CD4-positive, alpha-beta T cell treated with Interleukin-4 for 1 hour (primary cell): ENCODE data around the gene UTF1.

Experiments used
- DNase-seq, 2 donors: peaks; one replicate each; pipeline ENCODE4 v3.0.0-alpha.2; 2020 to 2022

Gene UTF1

GRCh38 chr10:133196936-133197758 lies 32.9 kb upstream of the UTF1 start:
- no peak for DNase-seq

- DNase-seq, result no peak
These were observed 32.2 kb upstream of the UTF1 start for GRCh38 chr10:133197786-133198185.

DNA sequence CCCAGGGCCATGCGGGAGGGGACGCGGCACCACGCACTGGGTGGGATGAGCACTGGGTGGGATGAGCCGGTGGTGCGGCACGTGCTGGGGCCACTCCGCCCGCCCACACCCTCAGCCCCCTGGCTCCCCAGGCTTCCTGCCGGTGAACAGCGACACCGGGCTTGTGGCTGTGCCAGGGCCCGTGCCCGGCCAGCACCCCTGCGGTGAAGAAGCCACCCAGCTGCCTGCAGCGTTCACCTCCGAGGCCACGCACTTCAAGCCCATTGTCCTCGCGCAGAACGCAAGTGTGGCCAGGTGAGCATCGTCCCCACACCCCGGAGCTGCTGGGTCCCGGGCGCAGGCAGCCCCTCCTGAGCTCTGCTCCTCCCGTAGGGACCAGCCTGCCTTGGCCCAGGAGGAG lies 31.8 kb upstream of the UTF1 start:
- DNase-seq, result no peak

- DNase-seq, result no peak
These were observed 31.2 kb upstream of the UTF1 start for GRCh38 chr10:133198621-133199487.

GRCh38 chr10:133199488-133199885 lies 30.5 kb upstream of the UTF1 start:
- no peak for DNase-seq

DNA sequence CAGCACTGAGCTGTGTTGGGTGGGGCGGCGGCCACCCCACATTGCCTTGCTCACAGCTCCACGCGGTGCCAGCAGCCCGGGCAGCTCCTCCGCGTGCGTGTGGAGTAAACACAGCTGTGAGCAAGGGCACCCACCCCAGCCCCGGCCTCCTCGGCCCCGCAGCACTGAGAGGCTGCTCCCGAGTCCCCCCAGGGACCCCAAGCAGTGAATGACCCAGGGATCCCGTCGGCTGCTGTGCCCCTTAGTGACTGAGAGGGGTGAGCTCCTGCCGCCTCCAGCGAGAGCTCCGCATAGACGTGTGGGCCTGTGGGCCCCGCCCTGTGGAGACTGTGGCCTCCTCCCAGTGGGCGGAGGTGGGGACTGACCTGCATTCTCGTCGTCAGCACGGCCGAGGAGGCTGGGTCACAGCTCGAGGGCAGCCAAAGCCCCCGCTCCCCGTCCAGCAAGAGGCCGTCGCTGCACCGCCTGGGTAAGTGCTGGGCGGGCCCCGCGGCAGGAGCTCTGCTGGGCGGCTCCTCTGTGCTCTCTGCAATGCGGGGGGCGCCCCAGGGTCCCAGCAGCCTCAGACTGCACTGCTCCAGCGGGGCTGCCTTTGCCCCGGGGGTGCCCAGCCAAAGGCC lies 29.9 kb upstream of the UTF1 start:
- DNase-seq, result no peak

- no peak for DNase-seq
These were observed 29.4 kb upstream of the UTF1 start for GRCh38 chr10:133200621-133201031.

- DNase-seq, result no peak
These were observed 28.7 kb upstream of the UTF1 start for GRCh38 chr10:133201151-133201947.

- DNase-seq, result no peak
These were observed 27.9 kb upstream of the UTF1 start for GRCh38 chr10:133201948-133202725.

- DNase-seq, result no peak
These were observed 27.0 kb upstream of the UTF1 start for GRCh38 chr10:133202778-133203651.

GRCh38 chr10:133203652-133204195 lies 26.3 kb upstream of the UTF1 start:
- DNase-seq, result no peak

DNA sequence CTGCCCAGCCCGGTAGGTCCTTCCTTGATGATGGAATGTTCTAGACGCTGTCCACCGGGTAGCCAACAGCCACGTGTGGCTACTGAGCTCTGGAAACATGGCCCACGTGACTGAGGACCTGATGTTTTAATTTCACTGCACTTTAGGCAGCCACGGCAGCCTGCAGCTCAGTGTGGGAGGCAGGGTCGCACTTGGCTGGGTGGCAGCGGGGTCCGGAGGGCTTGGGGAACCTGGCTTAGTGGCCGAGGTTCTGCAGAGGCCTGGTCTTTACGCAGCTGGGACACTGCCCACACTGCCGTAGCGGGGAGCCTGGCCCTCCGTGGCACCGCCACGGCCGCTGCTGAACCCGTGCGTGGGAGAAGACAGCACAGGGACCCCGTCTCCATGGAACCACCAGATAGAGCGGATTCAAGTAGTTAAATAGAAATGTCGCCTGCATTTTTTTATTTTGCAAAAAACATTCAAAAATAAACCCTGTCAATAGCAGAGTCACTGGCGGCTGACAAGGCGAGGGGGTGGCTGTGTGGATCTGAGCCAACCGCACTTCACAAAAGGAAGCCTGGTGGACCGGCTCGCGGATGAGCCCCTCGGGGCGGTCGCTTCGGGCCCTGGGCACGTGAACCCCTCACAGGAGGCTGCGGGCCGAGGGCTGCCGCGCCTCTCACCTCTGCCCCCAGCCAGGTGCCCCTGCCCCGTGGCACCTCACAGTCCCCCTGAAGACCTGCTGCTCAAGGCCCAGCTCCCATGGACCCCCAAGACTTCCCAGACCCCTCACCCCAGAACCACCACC lies 25.6 kb upstream of the UTF1 start:
- no peak for DNase-seq

DNA sequence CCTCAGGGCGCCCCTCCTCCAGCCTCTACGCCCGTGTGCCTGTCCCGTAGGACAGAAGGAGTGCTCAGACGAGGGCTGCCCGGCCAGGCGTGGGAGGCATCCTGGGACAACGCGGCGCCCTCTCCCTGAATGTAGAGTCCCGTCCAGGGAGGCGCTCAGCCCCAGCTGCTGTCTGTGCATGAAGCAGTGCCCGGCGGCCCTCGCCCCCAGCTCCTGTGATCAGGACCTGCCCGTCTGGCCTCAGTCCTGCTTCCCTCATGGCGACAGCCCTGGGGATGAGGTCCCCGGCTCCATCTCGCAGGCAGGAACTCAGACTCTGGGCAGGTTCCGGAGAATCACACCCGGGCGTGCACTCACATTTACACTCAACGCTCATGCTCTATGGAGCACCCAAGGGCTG lies 24.9 kb upstream of the UTF1 start:
- no peak for DNase-seq

GRCh38 chr10:133206356-133207040 lies 23.5 kb upstream of the UTF1 start:
- no peak for DNase-seq

DNA sequence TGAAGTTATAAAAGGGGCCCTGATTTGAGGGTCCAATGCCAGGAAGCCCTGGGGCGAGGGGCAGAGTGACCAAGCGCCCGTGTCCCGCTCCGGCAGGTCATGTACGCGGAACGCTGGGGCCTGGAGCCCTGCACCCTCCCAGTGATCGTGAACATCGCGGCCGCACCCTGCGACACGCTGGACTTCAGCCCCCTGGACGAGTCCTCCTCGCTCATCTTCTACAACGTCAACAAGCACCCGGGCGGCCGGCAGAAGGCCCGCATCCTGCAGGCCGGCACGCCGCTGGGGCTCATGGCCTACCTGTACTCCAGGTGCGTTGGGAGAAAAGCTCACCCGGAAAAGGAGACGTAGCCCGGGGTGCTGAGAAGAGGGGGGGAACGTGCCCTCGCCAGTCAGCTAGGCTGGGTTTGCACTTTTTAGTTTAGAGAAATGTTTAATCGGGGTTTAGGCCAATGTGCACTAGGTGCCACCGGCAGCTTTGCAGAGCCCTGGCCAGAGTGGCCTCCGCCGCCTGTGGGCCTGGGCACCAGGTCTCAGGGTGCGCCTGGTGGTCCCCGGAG lies 22.9 kb upstream of the UTF1 start:
- no peak for DNase-seq

DNA sequence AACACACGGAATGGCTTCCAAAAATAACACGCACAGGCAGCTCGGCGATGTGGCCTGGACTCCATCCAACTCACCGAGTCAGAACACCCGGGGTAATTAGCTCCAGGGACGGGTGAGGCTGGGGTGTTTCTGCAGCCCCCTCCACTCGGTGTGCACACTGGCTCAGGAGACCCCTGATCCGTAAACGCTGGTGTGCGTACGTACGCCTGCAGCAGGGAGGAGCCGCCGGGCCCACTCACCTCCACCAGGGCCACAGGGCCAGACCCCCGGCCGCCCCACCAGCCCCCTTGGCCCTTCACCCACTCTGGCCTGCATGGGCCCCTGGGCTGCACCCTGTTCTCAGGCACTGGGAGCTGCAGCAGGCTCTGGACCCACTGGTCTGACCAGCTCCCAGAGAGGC lies 22.4 kb upstream of the UTF1 start:
- no peak for DNase-seq

DNA sequence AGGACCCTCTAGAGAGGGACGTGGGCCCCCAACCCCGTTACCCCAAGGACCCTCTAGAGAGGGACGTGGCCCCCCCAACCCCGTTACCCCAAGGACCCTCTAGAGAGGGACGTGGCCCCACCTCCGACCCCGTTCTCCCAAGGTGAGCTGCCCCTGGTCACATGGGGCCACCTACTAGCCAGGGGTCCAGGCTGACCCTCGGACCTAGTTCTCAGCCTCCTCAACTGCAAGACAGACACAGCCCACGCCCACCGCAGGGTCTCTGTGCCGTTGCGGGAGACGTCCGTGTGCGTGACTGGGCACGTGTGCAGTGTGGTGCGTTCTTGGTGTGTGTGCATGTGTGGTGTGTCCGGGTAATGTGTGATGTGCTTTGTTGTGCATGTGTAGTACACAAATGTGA lies 21.6 kb upstream of the UTF1 start:
- DNase-seq, result no peak

- no peak for DNase-seq
These were observed 20.9 kb upstream of the UTF1 start for GRCh38 chr10:133209117-133209516.

DNA sequence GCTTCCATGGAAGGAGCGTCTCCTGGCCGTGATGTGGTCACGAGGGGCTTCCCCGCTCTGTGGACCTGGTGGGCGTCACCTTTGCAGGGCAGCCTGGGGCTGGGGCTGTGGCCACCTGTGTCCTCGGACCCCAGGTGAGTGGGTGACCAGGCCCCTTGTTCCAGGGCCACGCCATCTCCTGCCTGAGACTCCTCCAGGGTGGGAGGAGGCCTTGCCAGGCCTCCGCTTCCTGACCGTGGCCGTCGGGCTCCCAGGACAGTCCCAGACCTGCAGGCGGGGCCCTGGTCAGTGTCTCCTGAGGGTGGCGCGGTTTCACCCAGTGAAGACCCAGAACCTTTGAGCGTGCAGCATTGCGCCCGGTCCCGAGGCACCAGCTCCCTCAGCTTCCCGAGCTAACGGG lies 20.4 kb upstream of the UTF1 start:
- no peak for DNase-seq
